ENCODE results near the gene HSPBAP1.

DNA sequence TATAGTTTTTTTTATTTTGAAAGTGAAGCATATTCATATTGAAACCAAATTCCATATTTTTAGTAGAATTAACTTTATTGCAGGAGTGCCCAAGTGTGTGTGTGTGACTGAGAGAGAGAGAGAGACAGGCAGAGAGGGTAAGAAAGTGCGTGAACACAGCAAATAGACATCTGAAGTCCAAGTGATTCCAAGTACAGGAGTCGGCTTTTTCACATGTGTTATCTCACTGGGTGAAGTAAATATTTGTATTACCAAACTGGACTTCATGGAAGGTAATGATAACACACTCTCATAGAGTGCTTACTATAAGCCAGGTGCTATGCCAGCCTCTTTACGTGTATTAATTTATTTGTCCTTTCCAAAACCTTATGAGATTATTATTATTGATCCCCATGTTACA is 101.0 kb downstream of the HSPBAP1 start:
- no peak for TF ChIP-seq GATA2 (IDR thresholded peaks at IDR 0.05; ENCODE audit: low read depth, low read length)
- TF ChIP-seq GATA3 (IDR thresholded peaks at IDR 0.05; ENCODE audit: low read depth, low read length): no peak
